Activated naive CD4-positive, alpha-beta T cell treated with anti-CD3 and anti-CD28 coated beads, Interleukin-2, amount 50 U/mL, for 72 hours (primary cell): Measurements from ENCODE around the gene ZSWIM5. TPM values are rescaled to one million over a fixed set of nuclear protein-coding genes. Genes with fewer than 3 reads are reported as not detected.
"Not testable (repeated sequence)": the region's sequence is repeated elsewhere in the genome, so short reads cannot be mapped to it uniquely, and the experiment has no call there.

Experiments
- ATAC-seq, 2 donors: fragments of 150-1000 bp; cut with Tn5 transposase; 2 replicates each; pipeline ENCODE4 v1.10.0; 2021; ENCODE audit warnings: mild to moderate bottlenecking in 2 of 2, moderate library complexity in 2 of 2
- DNase-seq, 2 donors: peaks; one replicate each; pipeline ENCODE4 v3.0.0; 2021 to 2022; ENCODE audit warnings: low spot score in 2 of 2
- H3K27ac Mint-ChIP-seq, 2 donors: one replicate each; pipeline ENCODE4 v1.8.0; 2022; ENCODE audit warnings: mild to moderate bottlenecking in 2 of 2, mixed read lengths in 2 of 2
- H3K36me3 Mint-ChIP-seq, 2 donors: one replicate each; pipeline ENCODE4 v1.8.0; 2022; ENCODE audit warnings: mixed read lengths in 2 of 2
- H3K9me3 Mint-ChIP-seq, 2 donors: one replicate each; pipeline ENCODE4 v1.8.0; 2022; ENCODE audit warnings: mixed read lengths in 2 of 2
- total RNA-seq, 2 donors: library from RNA; stranded (reverse); gene quantifications; one replicate each; pipeline ENCODE4 v1.2.3, GENCODE V29; 2022

ZSWIM5 gene
- total RNA-seq, 2 donors from 2014 or later = 0.05 to 2.9 TPM

DNA sequence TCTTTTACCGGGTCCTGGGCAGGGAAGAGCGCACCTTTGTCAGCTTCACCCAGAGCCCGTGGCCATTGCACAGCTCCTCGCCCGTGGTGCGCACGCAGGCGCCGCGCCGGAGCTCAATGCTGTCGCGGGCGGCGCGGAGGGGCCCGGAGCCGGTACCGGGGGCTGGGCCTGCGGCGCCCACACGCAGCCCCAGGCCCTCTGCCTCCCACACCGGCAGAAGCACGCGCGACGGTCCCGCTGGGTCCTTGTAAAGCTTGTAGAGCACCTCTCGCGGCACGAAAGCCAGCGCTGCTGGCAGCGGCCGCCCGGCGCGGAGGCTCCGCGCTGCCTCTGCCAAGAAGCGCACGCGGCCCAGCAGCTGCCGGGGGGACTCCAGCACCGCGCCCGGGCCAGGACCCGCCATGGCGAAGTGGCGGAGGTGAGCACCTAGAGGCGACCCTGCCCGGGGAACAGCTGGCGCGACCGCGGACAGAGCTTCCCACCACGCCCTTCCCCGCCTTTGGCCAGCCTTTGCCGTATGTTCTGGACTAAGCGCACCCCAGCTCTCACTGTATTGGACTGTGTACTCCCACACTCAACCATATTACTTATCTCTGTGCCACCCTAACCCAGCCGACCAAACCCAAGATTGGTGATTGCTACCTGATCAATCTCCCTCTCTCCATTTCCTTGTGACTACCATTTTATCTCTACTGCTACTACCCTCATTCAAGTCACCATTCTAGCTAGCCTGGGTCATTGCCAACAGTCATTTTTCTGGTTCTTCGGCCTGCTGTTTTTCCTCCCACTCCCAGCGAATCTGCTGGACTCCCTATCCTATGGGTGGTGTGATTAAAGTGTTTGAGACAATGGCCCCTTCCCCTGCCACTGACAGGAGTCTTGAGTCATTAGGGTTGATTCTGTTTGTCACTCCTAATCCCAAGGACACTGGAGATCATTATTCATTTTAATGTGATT, 195.3 kb downstream of the ZSWIM5 start, which contains the start of gene HECTD3:
TSS of gene HECTD3 (minus strand) at position 470 of the 957 bp plus-strand sequence. CDS start at position 403, 67 bp downstream.
- ATAC-seq = peak; percentile 78 to 81
- Mint-ChIP-seq H3K36me3 (peaks cover 12% of the 10 kb centered on the region in 2 donors), H3K9me3 (no peaks in the 10 kb centered on the region), H3K27ac (peak within 1 kb of the TSS; percentile 86 to 89)
- peak; percentile 70 to 78 for DNase-seq

DNA sequence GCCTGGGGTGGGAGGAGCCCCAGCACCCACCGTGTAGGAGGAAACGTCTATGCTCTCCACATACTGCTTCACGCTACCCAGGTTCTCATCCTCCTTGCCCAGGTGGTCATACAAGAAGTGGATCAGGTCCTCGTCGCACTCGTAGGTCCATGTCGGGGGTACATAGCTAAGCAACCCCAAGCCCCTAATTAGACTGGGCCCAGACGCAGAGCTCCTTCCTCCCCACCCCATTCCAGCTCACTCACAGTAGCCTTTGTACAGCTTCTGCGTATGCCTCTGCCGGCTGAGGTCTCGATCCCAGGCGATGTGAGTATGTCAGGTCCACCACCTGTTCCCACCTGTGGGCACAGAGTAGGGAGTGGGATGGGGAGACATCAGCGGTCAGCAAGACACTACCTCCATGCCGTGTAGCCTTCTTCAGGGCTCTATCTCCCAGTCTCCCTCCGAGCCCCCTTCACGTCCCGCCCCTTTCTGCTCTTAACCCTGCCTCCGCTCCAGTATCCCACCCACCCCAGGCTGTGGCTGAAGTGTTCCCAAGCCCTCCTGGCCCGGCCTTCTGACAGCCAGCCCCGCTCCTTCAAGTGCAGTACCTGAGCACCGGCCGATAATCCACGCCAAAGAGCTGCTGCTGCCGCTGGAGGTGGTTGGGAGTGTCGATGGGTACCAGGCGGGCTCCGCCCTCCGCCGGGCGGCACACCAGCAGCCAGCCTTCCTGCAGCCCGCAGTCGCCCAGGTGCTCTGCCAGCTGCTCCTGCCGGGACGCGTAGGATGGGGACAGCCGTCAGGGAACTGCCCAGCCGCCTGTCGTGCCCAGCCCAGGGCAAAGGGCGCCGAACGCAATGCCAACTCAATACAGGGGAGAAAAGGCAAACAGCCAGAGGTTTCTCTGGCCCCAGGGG, 196.2 kb downstream of the ZSWIM5 start:
- H3K27ac Mint-ChIP-seq = peak overlapping the region in 1 of 2 donors; percentile 28
- ATAC-seq (no peak), DNase-seq (peak in 1 of 2 donors; percentile 32)
- peaks cover 10 to 11% of the 10 kb centered on the region in 2 donors for H3K36me3 Mint-ChIP-seq
- H3K9me3 Mint-ChIP-seq = no peaks in the 10 kb centered on the region

DNA sequence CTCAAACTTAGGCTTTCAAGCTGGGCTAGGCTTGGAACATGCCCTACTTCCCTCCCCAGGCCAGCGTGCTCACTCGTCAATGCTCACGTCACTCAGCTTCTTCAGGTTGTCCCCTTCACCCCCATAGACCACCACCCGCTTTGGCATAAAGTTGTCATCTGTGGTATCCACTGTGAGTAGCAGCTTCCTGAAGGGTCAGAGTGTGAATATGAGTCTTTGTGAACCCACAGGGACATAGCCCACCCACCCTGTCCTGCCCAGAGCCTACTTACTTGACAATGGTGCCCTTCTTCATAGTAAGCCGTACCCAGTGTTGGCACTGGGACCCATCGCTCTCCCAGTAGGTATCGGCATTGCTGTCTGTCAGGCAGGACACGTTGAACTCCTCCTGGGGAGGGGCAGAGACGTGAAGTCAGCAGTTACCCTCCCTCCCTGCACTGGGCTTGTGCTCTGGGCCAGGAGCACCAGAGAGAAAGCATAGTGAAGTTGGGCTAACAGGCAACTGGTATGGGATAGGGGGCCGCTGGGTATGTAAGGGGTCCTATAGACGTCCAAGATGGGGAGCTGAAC, 197.0 kb downstream of the ZSWIM5 start:
- DNase-seq (no peak), ATAC-seq (no peak)
- no peak overlapping the region for H3K27ac Mint-ChIP-seq
- H3K36me3 Mint-ChIP-seq = peaks cover 1 to 3% of the 10 kb centered on the region in 2 donors
- H3K9me3 Mint-ChIP-seq = no peaks in the 10 kb centered on the region

DNA sequence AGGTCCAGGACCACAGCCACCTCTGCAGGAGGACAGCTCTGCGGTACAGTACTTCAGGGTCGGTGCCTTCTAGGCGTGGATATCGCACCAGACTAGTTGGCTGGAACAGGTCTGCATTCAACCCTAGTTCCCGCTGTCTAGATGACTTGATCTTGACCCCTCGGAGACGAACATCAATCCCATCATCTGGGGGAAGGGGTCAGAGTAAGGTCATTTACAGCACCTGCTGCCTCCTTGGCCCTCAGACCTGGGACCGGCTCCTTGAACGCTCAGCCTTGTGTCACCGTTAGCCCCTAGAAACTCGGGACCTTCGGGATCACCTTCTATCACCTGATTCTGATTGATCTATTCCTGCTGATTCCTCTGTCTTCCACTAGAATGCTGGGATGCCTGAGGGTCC, 197.9 kb downstream of the ZSWIM5 start:
- no peak for ATAC-seq
- no peak for DNase-seq
- Mint-ChIP-seq H3K9me3 (no peaks in the 10 kb centered on the region), H3K36me3 (no peaks in the 10 kb centered on the region), H3K27ac (no peak overlapping the region)

DNA sequence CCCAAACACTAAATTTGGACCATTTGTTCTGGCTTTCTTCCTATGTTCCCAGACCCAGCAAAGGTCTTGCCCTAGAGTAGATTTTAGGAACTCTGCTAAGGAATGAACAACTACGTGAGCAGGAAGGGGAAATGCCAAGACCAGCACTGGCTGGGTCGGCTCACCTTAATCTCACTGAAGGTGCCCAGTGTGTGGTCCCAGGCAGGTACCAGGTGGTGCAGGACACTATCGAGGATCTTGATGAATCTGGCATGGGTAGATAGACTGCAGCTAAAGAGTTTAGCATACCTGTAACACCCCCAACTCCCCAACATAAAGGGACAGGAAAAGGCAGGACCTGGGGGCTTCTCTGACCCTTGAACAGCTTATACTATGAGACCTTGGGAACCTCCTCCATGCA, 198.3 kb downstream of the ZSWIM5 start:
- H3K36me3 Mint-ChIP-seq = no peaks in the 10 kb centered on the region
- DNase-seq (no peak), ATAC-seq (no peak)
- H3K9me3 Mint-ChIP-seq = no peaks in the 10 kb centered on the region
- no peak overlapping the region for H3K27ac Mint-ChIP-seq

DNA sequence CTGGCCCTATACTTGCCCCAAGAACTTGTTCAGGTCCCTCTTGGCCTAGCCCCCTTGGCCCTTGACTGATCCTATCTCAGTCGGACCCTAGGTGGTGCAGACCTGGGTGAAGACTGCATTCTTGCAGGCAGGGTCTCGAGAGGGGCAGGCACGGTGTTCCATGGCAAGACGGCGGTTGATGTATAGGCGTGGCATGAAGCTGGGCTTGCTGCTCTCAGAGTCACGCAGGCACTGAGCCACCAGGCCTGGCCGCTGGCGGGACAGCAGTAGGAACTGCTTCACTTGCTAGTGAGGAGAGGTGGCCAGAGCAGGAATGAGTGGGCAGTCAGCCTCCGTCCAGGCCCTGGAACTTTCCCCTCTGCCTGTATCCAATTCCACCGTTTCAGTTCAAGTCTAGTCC, 199.1 kb downstream of the ZSWIM5 start:
- ATAC-seq (no peak), DNase-seq (no peak)
- peaks cover 0 to 4% of the 10 kb centered on the region in 2 donors for H3K36me3 Mint-ChIP-seq
- no peak overlapping the region for H3K27ac Mint-ChIP-seq
- no peaks in the 10 kb centered on the region for H3K9me3 Mint-ChIP-seq

DNA sequence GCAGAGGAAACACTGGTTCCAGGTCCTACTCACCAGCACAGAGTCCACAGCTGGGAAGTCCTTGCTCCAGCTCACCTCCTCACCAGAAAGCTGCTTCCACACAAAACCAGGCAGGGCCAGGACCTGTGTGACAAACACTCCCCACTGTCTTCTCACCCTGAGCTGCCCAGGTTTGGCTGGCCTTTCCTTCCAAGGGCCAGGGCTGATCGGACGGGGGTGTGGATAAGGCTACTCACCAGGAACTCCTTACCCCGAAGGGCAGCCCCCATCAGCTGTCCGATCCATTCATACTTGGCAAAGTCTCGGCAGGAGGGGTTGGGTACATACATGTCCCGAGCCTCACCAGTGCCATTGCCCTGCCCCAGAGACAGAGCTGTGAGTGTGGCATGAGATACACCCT, 200.6 kb downstream of the ZSWIM5 start:
- ATAC-seq = no peak
- no peaks in the 10 kb centered on the region for H3K9me3 Mint-ChIP-seq
- DNase-seq = no peak
- H3K27ac Mint-ChIP-seq = peak overlapping the region in 1 of 2 donors; percentile 82
- peaks cover 0 to 4% of the 10 kb centered on the region in 2 donors for H3K36me3 Mint-ChIP-seq

DNA sequence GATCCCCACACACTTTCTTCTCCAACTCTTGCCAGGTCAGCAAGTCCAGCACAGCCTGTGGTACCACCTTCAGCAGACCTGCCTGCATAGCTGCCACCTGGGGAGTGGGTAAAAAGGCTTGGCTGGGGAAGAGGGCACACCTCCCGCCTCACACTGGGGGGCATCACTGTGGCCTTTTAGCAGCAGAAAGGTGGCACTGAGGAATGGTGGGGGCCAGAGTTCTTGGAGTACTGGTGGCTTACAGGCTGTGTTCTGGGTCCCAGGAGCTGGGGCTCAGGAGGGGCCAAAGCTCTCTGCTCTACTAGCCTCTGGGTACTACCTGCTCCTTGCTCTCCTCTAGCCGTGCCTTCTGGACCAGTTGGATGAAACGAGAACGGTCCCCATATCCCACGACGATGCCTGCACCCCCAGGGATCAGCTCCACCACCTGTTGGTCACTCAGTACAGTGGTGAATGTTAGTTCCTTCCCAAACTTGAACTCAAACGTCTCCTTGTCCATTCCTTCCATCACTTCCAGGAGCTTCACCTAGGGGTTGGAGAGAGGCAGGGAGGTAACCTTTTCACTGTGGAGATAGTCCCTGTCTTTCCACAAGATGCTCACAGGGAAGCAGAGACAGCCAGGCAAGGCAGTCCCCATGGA, 202.0 kb downstream of the ZSWIM5 start:
- H3K27ac Mint-ChIP-seq = peak overlapping the region in 1 of 2 donors; percentile 82
- ATAC-seq (no peak), DNase-seq (no peak)
- H3K9me3 Mint-ChIP-seq = no peaks in the 10 kb centered on the region
- H3K36me3 Mint-ChIP-seq = peaks cover 0 to 4% of the 10 kb centered on the region in 2 donors

DNA sequence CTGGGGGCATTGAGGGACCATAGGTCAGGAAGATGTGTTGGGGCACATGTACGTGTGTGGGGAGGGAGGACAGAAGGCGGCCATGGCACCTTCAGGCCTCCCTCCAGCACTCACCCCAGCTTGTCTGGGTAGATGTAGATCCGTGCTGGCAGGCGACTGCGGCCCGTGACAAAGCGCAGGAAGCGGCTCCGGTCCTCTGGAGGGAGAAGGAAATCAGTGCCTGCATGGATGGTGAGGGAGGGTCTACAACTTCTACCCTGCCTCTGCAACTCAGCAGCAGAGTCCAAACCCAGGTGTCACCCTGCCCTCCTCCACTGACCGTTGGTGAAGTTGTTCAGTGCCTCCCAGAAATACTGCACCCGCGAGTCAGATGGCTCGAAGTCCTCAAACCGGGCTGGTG, 202.7 kb downstream of the ZSWIM5 start:
- Mint-ChIP-seq H3K36me3 (peaks cover 0 to 4% of the 10 kb centered on the region in 2 donors), H3K27ac (peak overlapping the region in 1 of 2 donors; percentile 53), H3K9me3 (no peaks in the 10 kb centered on the region)
- ATAC-seq (no peak), DNase-seq (no peak)

DNA sequence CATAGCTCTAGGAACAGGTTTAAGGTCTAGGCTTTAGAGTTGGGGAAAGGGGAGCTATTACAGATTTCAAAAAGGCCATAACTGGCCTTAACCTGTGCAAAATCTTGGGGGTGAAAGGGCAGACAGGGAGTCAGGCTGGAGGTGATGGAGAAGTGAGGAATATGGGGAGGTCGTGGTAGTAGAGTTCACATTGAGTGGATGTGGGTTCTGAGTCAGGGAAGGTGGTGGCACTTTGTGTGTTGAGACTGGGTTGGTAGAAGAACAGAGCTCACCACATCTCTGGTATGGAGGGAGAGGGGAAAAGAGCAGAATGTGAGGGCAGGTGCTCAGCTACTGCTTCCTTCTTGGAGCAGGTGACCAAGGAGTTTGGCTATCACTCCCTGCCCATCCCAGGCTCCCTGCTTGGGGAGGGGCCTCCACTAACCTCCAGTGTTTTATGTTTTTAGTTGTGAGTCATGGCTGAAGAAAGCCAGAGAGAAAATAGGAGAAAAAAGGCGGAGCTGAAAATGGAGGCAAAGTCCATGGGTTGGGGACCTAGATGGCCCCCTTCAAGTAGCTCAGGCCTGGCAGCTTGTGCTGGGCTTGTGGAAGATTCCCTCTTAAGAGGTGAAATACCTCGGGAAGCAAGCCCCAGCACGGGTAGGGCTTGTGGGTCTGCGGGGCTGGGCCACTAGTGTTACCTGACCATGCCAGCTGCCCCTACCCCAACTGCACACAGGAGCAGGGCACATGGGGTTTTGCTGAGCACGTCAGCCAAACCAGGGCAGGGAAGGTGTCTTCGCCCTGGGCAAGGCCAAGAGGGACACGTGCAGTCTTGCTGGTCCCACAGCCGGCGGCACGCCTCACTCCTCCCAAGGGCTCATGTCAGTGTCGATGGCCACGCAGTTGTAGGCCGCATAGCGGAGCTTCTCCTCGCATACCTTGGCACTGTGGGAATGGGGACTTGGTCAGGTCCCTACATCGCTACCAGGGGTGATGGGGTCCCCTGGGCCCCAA, 203.5 kb downstream of the ZSWIM5 start:
- Mint-ChIP-seq H3K36me3 (peaks cover 0 to 4% of the 10 kb centered on the region in 2 donors), H3K27ac (peak overlapping the region; percentile 53 to 77), H3K9me3 (no peaks in the 10 kb centered on the region)
- DNase-seq (no peak), ATAC-seq (peak in 1 of 2 donors; percentile 22)

DNA sequence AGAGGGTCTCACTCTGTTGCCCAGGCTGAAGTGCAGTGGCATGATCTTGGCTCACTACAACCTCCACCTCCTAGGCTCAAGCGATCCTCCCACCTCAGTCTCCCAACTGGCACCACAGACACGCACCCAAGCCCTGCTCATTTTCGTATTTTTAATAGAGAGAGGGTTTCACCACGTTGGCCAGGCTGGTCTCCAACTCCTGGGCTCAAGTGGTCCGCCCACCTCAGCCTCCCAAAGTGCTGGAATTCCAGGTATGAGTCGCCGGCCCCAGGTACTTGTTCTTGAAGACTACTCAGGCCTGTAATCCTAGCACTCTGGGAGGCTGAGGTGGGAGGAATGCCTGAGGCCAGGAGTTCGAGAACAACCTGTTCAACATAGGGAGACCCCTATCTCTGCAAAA, 204.8 kb downstream of the ZSWIM5 start:
- not testable (repeated sequence) for DNase-seq, H3K36me3 Mint-ChIP-seq, H3K9me3 Mint-ChIP-seq, ATAC-seq
- H3K27ac Mint-ChIP-seq = peak overlapping the region; percentile 30 to 78

DNA sequence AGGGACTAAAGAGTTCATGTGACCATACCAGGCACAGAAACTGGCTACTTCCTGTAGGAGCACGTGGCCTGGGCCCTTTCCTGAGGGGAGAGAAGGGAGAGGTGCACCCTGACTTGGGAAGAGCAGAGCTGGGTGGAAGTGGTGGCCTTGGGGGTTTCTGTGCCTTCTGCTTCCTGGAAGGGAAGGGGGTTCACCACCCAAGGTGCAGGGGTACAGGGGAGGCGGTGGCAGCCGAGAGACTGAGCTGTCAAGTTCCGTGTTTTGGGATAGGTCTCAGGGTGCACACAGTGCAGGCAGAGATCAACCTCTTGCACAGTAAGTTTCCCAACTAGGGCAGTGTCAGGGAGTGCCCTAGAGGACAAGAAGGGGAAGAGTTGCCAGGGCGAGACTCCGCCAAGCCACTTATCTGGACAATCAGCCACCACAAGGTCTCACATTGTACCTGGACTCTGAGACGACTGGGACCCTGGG, 205.4 kb downstream of the ZSWIM5 start:
- Mint-ChIP-seq H3K27ac (peak overlapping the region; percentile 78 to 97), H3K9me3 (no peaks in the 10 kb centered on the region), H3K36me3 (peaks cover 0 to 4% of the 10 kb centered on the region in 2 donors)
- no peak for ATAC-seq
- no peak for DNase-seq

DNA sequence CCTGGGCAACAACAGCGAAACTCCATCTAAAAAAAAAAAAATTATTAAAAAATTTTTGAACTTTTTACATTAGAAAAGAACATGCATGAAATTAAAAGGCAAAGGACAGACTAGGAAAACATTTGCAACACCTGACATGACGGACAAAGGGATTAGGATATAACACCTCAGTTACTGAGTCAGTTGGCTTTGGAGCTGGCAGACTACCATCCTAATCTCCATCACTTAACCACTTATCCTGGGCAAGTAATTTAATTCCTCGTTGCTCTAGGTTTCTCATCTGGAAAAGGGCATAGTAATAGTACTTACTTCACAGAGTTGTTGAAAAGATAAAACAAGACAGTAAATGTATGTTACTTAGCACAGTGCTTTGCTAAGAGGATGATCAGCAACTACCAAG, 207.2 kb downstream of the ZSWIM5 start:
- ATAC-seq (no peak), DNase-seq (no peak)
- Mint-ChIP-seq H3K9me3 (no peaks in the 10 kb centered on the region), H3K27ac (no peak overlapping the region), H3K36me3 (peaks cover 0 to 4% of the 10 kb centered on the region in 2 donors)

DNA sequence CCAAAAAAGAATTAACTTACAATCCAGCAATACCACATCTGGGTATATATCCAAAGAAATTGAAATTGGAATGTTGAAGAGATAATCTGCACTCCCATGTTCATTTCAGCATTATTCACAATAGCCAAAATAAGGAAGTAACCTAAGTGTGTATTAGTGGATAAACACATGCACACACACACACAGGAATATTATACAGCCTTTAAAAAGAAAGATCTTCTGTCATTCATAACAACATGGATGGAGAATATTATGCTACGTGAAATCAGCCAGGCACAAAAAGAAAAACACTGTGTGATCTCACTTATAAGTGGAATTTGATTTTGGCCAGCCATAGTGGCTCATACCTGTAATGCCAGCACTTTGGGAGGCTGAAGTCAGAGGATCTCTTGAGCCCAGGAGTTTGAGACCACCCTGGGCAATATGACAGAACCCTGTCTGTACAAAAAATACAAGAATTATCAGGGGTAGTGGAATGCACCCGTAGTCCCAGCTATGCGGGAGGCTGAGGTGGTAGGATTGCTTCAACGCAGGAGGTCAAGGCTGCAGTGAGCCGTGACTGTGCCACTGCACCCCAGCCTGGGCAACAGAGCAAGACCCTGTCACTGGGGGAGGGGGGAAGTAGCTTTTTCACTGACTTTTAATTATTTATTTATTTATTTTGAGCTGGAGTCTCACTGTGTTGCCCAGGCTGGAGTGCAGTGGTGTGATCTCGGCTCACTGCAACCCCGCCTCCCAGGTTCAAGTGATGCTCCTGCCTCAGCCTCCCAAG, 210.8 kb downstream of the ZSWIM5 start:
- DNase-seq (no peak), ATAC-seq (no peak)
- no peaks in the 10 kb centered on the region for H3K36me3 Mint-ChIP-seq
- no peak overlapping the region for H3K27ac Mint-ChIP-seq
- no peaks in the 10 kb centered on the region for H3K9me3 Mint-ChIP-seq
